NCI-H146 (cell line): ENCODE measurements around the gene ERRFI1.

ENCODE experiments used
- DNase-seq: peaks from one replicate; lab custom pipeline; 2025; lab: John Stamatoyannopoulos, UW

Gene ERRFI1

GRCh38 chr1:8003438-8004112, 22.5 kb downstream of the ERRFI1 start:
- no peak for DNase-seq

GRCh38 chr1:8002921-8003320, 23.2 kb downstream of the ERRFI1 start:
- DNase-seq: no peak

DNA sequence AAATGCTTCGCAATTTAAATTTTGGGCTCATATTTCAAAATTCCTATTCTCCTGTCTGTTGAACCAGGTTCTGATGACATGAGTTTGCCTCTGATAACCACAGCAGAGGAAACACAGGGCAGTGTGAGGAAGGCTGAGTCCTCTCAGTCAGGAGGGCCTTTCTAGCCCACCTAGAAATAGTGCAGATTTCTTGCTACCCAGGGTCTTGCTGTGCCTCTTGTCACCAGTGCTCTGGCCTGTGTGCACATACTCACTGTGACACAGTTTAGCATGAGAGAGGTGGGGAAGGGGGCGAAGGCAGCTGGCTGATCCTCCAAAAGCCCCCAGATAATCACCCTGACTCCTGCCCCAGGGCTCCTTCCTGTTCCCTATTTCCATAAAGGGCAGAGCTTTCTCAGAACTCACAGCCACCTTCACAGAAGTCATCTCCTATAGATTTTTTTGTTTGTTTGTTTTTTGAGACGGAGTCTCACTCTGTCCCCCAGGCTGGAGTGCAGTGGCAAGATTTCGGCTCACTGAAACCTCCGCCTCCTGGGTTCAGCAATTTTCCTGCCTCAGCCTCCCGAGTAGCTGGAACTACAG, 23.7 kb downstream of the ERRFI1 start:
- DNase-seq: no peak

DNA sequence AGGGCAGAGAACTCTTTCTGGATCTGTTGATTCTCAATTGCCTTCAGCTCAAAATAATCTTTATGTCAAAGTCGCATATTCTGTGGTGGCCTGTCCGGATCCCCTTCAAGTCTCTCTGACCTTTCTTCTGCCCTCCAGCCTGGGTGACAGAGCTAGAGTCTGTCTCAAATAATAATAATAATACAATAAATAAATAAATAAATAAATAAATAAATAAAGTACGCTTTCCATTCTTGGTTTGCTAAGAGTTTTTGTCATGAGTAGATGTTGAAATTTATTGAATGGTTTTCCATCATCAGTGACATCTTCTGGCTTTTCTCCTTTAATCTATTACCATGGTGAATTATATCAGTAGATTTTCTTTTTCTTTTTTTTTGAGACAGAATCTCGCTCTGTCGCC, 30.7 kb downstream of the ERRFI1 start:
- no peak for DNase-seq

DNA sequence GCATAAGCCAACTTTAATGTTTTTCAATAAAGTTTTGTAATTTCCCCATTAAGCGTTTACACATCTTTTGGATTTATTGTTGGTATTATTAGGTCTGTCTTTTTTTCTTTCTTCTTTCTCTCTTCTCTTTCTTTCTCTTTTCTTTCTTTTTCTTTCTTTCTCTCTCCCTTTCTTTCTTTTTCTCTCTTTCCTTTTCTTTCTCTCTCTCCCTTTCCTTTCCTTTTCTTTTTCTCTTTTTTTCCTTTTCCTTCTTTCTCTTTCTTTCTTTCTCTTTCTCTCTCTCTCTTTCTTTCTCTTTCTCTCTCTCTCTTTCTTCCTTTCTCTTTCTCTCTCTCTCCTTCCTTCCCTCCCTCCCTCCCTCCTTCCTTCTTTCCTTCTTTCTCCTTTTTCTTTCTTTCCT, 31.3 kb downstream of the ERRFI1 start:
- DNase-seq: no peak

- no peak for DNase-seq
Measured at GRCh38 chr1:7993593-7994479, 32.3 kb downstream of the ERRFI1 start.

- no peak for DNase-seq
Measured at GRCh38 chr1:7992885-7993284, 33.2 kb downstream of the ERRFI1 start.

GRCh38 chr1:7991504-7992440, 34.3 kb downstream of the ERRFI1 start:
- DNase-seq: no peak

DNA sequence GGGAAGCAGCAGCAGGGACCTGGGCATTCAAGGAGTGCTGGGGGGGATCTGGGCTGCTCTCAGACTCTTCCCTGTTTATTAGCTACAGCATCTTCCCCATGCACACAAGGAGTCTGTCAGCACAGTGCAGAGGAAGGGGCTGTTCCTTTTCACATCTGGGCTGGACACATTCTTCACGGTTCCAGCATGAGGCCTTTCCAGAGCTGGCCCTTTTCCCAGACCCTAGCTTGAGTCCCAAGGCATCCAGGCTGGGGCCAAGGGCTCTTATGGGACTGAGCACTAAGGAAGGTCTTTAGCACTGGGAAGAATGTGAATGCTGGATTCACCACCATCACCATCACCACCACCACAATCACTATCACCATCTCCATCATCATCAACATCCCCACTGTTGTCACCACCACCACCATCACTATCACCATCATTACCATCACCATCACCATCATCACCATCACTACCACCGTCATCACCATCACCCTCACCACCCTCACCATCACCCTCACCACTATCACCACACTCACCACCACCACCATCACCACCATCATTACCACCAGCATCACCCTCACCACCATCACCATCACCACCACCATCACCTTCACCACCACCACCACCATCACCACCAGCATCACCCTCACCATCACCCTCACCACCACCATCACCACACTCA, 36.2 kb downstream of the ERRFI1 start:
- DNase-seq: no peak

DNA sequence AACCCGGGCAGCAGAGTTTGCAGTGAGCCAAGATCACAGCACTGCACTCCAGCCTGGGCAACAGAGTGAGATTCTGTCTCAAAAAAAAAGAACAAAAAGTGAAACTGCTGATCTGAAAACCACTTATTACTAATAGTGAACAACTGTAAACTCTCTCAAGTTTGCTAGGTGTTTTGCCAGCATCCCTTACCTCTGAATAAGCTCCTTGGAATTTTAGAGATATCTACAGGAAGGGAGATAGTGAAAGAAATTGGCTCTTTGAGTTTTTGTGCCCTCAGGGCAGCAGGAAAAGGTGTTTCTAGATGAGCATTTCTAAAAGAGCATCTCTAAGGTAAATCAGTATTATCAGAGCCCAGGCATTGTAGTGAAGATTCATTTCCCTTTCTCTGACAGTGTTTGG, 37.5 kb downstream of the ERRFI1 start:
- no peak for DNase-seq

GRCh38 chr1:7987528-7987927, 38.6 kb downstream of the ERRFI1 start:
- DNase-seq: no peak

DNA sequence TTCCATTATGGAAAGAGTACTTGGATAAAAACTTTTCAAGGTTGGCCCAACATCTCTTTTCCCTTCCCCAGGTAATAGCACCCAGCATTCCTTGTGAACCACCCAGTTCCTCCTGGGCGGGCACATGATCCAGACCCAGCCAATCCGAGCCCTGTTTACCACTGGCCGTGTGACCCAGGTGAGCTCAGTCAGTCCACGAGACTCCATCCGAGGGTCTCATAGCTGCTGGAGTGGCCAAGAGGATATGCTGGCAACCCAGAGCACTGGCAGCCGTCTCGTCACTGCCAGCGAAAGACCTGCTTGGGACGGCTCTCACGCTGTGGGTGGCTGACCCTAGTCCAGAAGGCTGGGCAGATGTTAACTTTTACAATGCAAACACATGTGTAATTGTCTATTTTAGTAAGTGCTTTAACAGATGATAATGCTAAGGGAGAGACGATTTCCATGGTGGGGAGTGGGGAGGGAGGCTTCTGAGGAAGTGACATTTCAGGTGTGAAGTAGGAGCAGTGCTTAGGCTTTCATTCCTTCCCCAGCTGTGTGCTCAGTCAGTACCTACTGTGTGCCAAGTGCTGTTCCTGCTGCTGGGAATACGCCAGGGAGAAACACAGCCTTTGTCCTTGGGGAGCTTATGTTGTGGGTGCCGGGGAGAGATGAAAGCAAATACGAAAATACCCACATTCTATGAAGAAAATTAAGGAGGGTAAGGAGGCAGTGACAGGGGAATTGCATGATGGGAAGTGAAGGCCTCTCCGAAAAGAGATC, 40.1 kb downstream of the ERRFI1 start:
- no peak for DNase-seq

DNA sequence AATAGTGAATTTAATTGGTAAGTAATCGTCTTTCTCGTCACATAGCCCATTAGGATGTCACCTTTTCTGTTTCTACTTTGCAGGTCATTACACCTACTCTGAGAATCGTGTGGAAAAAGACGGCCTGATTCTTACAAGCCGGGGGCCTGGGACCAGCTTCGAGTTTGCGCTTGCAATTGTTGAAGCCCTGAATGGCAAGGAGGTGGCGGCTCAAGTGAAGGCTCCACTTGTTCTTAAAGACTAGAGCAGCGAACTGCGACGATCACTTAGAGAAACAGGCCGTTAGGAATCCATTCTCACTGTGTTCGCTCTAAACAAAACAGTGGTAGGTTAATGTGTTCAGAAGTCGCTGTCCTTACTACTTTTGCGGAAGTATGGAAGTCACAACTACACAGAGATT, 41.3 kb downstream of the ERRFI1 start:
- DNase-seq: no peak

DNA sequence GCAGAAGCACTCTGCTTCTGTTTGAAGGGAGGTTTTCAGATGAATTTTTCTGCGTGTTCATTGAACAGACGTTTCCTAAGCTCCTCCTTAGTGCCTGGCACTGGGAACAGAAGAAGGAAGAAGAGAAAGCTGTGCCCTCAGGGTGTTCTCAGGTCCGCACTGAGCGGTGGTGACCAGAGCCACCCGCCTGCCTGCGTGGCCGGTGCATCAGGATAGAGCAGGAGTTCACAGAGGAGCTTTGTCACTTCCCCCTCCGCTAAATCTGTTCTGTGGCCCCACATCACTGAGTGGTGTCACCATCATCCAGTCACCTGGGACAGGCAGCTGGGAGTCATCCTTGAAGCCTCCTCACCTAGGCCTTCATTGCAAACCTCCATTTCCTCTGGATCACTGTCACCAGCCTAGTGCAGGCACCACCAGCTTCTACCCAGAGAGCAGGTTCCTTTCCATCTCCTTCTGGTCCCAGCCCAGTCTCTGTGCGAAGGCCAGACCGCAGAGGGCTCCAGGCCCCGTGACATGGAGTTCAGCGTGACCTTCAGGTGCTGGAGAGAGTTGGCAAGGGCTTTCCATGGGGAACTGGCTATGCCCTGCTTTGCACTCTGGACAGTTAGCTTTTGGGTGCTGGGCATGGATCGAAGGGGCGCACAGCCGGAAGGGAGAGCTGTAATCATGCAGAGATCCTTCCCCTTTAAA, 42.9 kb downstream of the ERRFI1 start:
- no peak for DNase-seq

GRCh38 chr1:7980984-7981383, 45.1 kb downstream of the ERRFI1 start:
- no peak for DNase-seq

DNA sequence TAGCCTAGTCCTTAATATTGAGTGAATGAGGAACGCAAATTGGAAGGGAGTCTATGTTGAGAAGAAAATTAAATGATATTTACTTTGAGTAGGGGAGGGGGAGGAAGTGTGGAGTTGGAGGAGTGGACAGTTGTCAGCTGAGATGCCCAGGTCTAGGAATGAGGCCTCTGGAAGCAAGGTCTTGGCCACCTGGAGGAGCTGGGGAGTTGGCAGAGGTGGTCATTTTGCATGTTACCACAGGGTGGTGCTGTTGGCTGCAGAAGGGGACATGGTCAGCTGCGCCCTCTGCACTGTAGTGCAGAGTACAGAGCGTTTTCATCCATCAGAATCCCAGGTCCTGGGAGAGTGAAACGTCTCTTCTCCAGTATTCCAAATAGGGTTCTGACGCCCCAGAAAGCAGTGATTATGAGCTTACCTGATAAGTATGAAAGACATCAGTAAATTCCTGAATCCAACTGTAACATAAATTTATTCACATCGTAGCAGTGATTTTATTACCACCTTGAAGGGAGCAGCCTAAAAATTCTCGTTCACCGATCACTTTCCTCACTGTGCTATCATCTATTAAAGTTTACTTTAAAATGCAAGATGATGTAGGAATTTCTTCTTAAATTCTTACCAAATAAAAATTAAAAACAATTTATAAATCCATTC, 50.8 kb downstream of the ERRFI1 start:
- peak; percentile 56 for DNase-seq

- DNase-seq: no peak
Measured at GRCh38 chr1:7973086-7973485, 53.0 kb downstream of the ERRFI1 start.

DNA sequence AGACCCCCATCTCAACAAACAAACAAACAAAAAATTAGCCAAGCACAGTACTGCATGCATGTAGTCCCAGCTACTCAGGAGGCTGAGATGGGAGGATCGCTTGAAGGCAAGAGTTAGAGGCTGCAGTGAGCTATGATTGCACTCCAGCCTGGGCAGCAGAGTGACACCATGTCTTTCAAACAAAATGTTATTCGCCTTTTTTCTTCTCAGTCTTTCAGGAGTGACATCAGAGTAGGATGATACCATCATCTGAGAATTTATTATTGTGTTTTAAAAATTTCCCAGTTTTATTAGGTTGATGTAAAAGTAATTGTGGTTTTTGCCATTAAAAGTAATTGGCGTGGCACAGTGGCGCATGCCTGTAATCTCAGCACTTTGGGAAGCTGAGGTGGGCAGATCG, 53.8 kb downstream of the ERRFI1 start:
- no peak for DNase-seq

DNA sequence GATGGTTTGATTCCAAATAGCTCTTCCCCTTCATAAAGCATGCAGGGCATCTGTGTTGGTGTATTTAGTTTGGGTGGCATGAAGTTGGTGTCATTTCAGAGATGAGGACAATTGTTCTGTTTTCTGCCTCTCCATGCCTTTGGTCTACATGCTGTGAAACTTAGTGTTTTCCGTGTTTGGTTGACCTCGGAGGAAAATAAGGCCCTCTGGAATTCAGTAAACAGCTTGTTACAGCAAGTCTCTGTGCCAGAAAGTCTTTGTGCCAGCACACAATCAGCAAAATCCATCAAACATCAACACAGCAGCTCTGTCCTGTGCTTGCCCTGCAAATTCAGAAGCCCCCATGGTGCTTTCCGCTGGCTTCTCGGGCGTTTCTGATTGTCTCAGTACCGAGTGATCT, 55.1 kb downstream of the ERRFI1 start:
- DNase-seq: no peak

GRCh38 chr1:7970246-7970645, 55.9 kb downstream of the ERRFI1 start:
- DNase-seq: no peak
